Stimulated activated CD8-positive, alpha-beta memory T cell treated with anti-CD3 and anti-CD28 coated beads, Interleukin-15, amount 100 ng/mL, for 4 hours (primary cell): ENCODE data around the gene ANKS3.
A peak's percentile ranks its signal among the peaks of the same experiment; 100 is the strongest.

Experiments
- DNase-seq, 2 donors: peaks; one replicate each; pipeline ENCODE4 v3.0.0-alpha.2; 2020; ENCODE audit warnings: low read depth in 2 of 2

ANKS3 gene

GRCh38 chr16:4695473-4696171 is 38.4 kb downstream of the ANKS3 start:
- DNase-seq = no peak

GRCh38 chr16:4694642-4695451 is 39.2 kb downstream of the ANKS3 start:
- no peak for DNase-seq

GRCh38 chr16:4693956-4694641 is 40.0 kb downstream of the ANKS3 start:
- no peak for DNase-seq

GRCh38 chr16:4693296-4693955 is 40.6 kb downstream of the ANKS3 start, which contains the start of gene NUDT16L1:
NUDT16L1 (plus strand) TSS chr16:4693562; CDS start chr16:4693727, 165 bp downstream.
- peak; percentile 92 to 97 for DNase-seq

- DNase-seq = no peak
These were observed 41.4 kb downstream of the ANKS3 start for GRCh38 chr16:4692460-4693295.

GRCh38 chr16:4691666-4692412 is 42.2 kb downstream of the ANKS3 start:
- no peak for DNase-seq

- no peak for DNase-seq
These were observed 43.0 kb downstream of the ANKS3 start for GRCh38 chr16:4690946-4691665.

- DNase-seq = no peak
These were observed 44.0 kb downstream of the ANKS3 start for GRCh38 chr16:4689864-4690704.

- no peak for DNase-seq
These were observed 44.9 kb downstream of the ANKS3 start for GRCh38 chr16:4689091-4689671.

- DNase-seq = no peak
These were observed 45.4 kb downstream of the ANKS3 start for GRCh38 chr16:4688674-4689045.

- no peak for DNase-seq
These were observed 46.0 kb downstream of the ANKS3 start for GRCh38 chr16:4687946-4688673.

GRCh38 chr16:4687416-4687815 is 46.7 kb downstream of the ANKS3 start:
- no peak for DNase-seq

- no peak for DNase-seq
These were observed 47.4 kb downstream of the ANKS3 start for GRCh38 chr16:4686497-4687210.

- DNase-seq = no peak
These were observed 48.1 kb downstream of the ANKS3 start for GRCh38 chr16:4685776-4686496.

- no peak for DNase-seq
These were observed 48.8 kb downstream of the ANKS3 start for GRCh38 chr16:4685292-4685691.

GRCh38 chr16:4684763-4685162 is 49.3 kb downstream of the ANKS3 start:
- no peak for DNase-seq
